ENCODE results near the gene TGFA. TPM values are rescaled to one million over a fixed set of nuclear protein-coding genes. Genes with fewer than 3 reads are reported as not detected.
"Not testable (repeated sequence)": the region's sequence is repeated elsewhere in the genome, so short reads cannot be mapped to it uniquely, and the experiment has no call there.

Gene TGFA
- total RNA-seq, 1 experiment from 2014 or later = 22.5 TPM

GRCh38 chr2:70469435-70469834 is 84.2 kb downstream of the TGFA start:
- peaks cover 9% of the 10 kb centered on the region for H3K36me3 Mint-ChIP-seq (ENCODE audit: insufficient read depth, unreplicated experiment)
- no peak overlapping the region for H3K4me3 Mint-ChIP-seq (ENCODE audit: unreplicated experiment)
- H3K9me3 Mint-ChIP-seq (ENCODE audit: unreplicated experiment) = no peaks in the 10 kb centered on the region
- BruUV-seq (replicated peaks) = no TSS peak
- H3K27ac Mint-ChIP-seq (ENCODE audit: low read depth, unreplicated experiment) = no peak overlapping the region
- DNase-seq (ENCODE audit: unreplicated experiment) = no peak
- no peak for TF ChIP-seq CTCF (IDR thresholded peaks at IDR 0.05; ENCODE audit: unreplicated experiment)
- CTCF ChIA-PET = interaction anchor here (0.6 to 0.8 kb wide), 2 partner anchors 9 to 69 kb away, joined by 3 to 4 read pairs; no protein-coding TSS in a partner anchor
- H3K4me1 Mint-ChIP-seq (ENCODE audit: insufficient read depth, unreplicated experiment) = no peaks in the 10 kb centered on the region
- POLR2A ChIA-PET = no interaction called here
- intact Hi-C loops (cut with micrococcal nuclease) = no loop called here
- H3K27me3 Mint-ChIP-seq (ENCODE audit: insufficient read depth, unreplicated experiment) = no peaks in the 10 kb centered on the region

- Mint-ChIP-seq H3K27ac (ENCODE audit: low read depth, unreplicated experiment) (no peak overlapping the region), H3K4me1 (ENCODE audit: insufficient read depth, unreplicated experiment) (no peaks in the 10 kb centered on the region), H3K9me3 (ENCODE audit: unreplicated experiment) (no peaks in the 10 kb centered on the region), H3K4me3 (ENCODE audit: unreplicated experiment) (no peak overlapping the region), H3K27me3 (ENCODE audit: insufficient read depth, unreplicated experiment) (no peaks in the 10 kb centered on the region), H3K36me3 (ENCODE audit: insufficient read depth, unreplicated experiment) (peaks cover 9% of the 10 kb centered on the region)
- intact Hi-C loops (cut with micrococcal nuclease) = no loop called here
- DNase-seq (ENCODE audit: unreplicated experiment) = no peak
- CTCF ChIA-PET = interaction anchor here (0.8 kb wide), 1 partner anchor 9 kb away, joined by 3 read pairs; no protein-coding TSS in a partner anchor
- no peak for TF ChIP-seq CTCF (IDR thresholded peaks at IDR 0.05; ENCODE audit: unreplicated experiment)
- POLR2A ChIA-PET = no interaction called here
- no TSS peak for BruUV-seq (replicated peaks)
Observed at GRCh38 chr2:70468878-70469277, 84.7 kb downstream of the TGFA start.

- Mint-ChIP-seq H3K36me3 (ENCODE audit: insufficient read depth, unreplicated experiment) (peaks cover 9% of the 10 kb centered on the region), H3K27ac (ENCODE audit: low read depth, unreplicated experiment) (no peak overlapping the region), H3K4me3 (ENCODE audit: unreplicated experiment) (no peak overlapping the region), H3K27me3 (ENCODE audit: insufficient read depth, unreplicated experiment) (no peaks in the 10 kb centered on the region), H3K4me1 (ENCODE audit: insufficient read depth, unreplicated experiment) (no peaks in the 10 kb centered on the region), H3K9me3 (ENCODE audit: unreplicated experiment) (no peaks in the 10 kb centered on the region)
- TF ChIP-seq CTCF (IDR thresholded peaks at IDR 0.05; ENCODE audit: unreplicated experiment) = no peak
- DNase-seq (ENCODE audit: unreplicated experiment) = no peak
- POLR2A ChIA-PET = interaction anchor here (1.1 kb wide), 1 partner anchor 85 kb away, joined by 3 read pairs; no protein-coding TSS in a partner anchor
- BruUV-seq (replicated peaks) = no TSS peak
- CTCF ChIA-PET = interaction anchor here (0.6 to 0.8 kb wide), 3 partner anchors 8 to 338 kb away, joined by 3 to 4 read pairs (median 3); no protein-coding TSS in a partner anchor
- intact Hi-C loops (cut with micrococcal nuclease) = no loop called here
Observed at GRCh38 chr2:70467831-70468779, 85.5 kb downstream of the TGFA start.

- H3K4me1 Mint-ChIP-seq (ENCODE audit: insufficient read depth, unreplicated experiment) = peaks cover 2% of the 10 kb centered on the region
- no peak overlapping the region for H3K27ac Mint-ChIP-seq (ENCODE audit: low read depth, unreplicated experiment)
- BruUV-seq (replicated peaks) = no TSS peak
- no peaks in the 10 kb centered on the region for H3K27me3 Mint-ChIP-seq (ENCODE audit: insufficient read depth, unreplicated experiment)
- H3K36me3 Mint-ChIP-seq (ENCODE audit: insufficient read depth, unreplicated experiment) = peaks cover 13% of the 10 kb centered on the region
- DNase-seq (ENCODE audit: unreplicated experiment) = no peak
- no peaks in the 10 kb centered on the region for H3K9me3 Mint-ChIP-seq (ENCODE audit: unreplicated experiment)
- ChIA-PET POLR2A (interaction anchor here (0.5 to 1.1 kb wide), 2 partner anchors 86 to 475 kb away, joined by 3 read pairs; no protein-coding TSS in a partner anchor), CTCF (interaction anchor here (0.6 kb wide), 2 partner anchors 23 to 339 kb away, joined by 3 to 4 read pairs; no protein-coding TSS in a partner anchor)
- H3K4me3 Mint-ChIP-seq (ENCODE audit: unreplicated experiment) = no peak overlapping the region
- no peak for TF ChIP-seq CTCF (IDR thresholded peaks at IDR 0.05; ENCODE audit: unreplicated experiment)
- intact Hi-C loops (cut with micrococcal nuclease) = no loop called here
Observed at GRCh38 chr2:70467237-70467636, 86.4 kb downstream of the TGFA start.

- H3K27me3 Mint-ChIP-seq (ENCODE audit: insufficient read depth, unreplicated experiment); H3K27ac Mint-ChIP-seq (ENCODE audit: low read depth, unreplicated experiment); H3K9me3 Mint-ChIP-seq (ENCODE audit: unreplicated experiment); intact Hi-C loops (cut with micrococcal nuclease); POLR2A ChIA-PET; CTCF ChIA-PET; DNase-seq (ENCODE audit: unreplicated experiment); H3K4me3 Mint-ChIP-seq (ENCODE audit: unreplicated experiment); H3K4me1 Mint-ChIP-seq (ENCODE audit: insufficient read depth, unreplicated experiment); BruUV-seq (replicated peaks): not testable (repeated sequence)
- H3K36me3 Mint-ChIP-seq (ENCODE audit: insufficient read depth, unreplicated experiment) = peaks cover 17% of the 10 kb centered on the region
Observed at GRCh38 chr2:70466647-70467046, 87.0 kb downstream of the TGFA start.

Measured in MCF 10A (cell line).